ENCODE data around the gene TFDP2.
"Not testable (repeated sequence)": the region's sequence is repeated elsewhere in the genome, so short reads cannot be mapped to it uniquely, and the experiment has no call there.

The TFDP2 gene

GRCh38 chr3:142026333-142026732 lies 123.0 kb downstream of the TFDP2 start:
- in situ Hi-C loops (cut with MboI; ENCODE audit: low sequenced_read_pairs): no loop called here

- in situ Hi-C loops (cut with MboI; ENCODE audit: low sequenced_read_pairs): no loop called here
Measured at GRCh38 chr3:142022381-142022780, 127.0 kb downstream of the TFDP2 start.

DNA sequence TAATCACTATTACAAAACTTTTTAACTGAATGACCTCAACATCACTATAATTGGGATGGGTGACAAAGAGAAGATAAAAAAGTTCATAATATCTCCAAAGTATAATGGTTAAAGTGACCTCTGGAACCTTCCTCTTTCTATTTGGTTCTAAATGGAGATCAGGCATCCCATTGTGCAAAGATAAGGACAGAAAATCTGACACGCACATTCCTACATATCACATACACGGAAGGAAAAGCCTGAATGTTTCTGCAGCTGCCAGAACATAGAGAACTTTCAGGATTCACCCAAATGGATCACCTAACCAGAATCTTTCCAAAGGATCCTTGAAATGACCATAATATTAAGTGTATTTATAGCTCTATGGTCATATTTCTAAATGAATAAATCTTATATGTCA lies 128.2 kb downstream of the TFDP2 start:
- in situ Hi-C loops (cut with MboI; ENCODE audit: low sequenced_read_pairs): no loop called here

- in situ Hi-C loops (cut with MboI; ENCODE audit: low sequenced_read_pairs): no loop called here
Measured at GRCh38 chr3:142019794-142020320, 129.5 kb downstream of the TFDP2 start.

- in situ Hi-C loops (cut with MboI; ENCODE audit: low sequenced_read_pairs): no loop called here
Measured at GRCh38 chr3:142013993-142014392, 135.4 kb downstream of the TFDP2 start.

GRCh38 chr3:142013326-142013980 lies 135.9 kb downstream of the TFDP2 start:
- in situ Hi-C loops (cut with MboI; ENCODE audit: low sequenced_read_pairs): no loop called here

- in situ Hi-C loops (cut with MboI; ENCODE audit: low sequenced_read_pairs): no loop called here
Measured at GRCh38 chr3:142009029-142009428, 140.3 kb downstream of the TFDP2 start.

DNA sequence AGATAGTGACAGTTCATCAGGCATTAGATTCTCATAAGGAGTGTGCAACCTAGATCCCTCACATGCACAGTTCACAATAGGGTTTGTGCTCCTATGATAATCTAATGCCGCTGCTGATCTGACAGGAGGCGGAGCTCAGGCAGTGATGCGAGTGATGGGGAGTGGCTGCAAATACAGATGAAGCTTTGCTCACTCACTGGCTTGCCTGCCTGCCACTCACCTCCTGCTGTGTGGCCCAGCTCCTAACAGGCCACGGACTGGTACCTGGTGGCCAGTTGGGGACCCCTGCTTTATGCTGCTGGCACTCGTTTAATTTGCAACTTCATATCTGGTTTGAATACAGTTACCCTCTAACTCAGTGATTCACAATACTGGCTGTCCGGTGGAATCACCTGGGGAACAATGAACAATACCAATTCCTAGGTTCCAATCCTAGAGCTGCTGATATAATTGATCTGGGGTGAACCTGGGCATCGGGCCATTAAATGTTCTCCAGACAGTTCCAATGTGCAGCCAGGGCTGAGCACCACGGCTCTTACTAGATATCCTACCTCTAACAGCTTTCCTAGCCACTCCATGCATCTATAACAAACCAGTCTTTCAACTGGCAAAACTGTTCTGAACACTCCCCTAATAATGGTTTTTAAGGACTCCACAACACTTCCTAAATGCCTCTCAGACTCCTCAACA lies 141.5 kb downstream of the TFDP2 start:
- in situ Hi-C loops (cut with MboI; ENCODE audit: low sequenced_read_pairs): no loop called here

- in situ Hi-C loops (cut with MboI; ENCODE audit: low sequenced_read_pairs): not testable (repeated sequence)
Measured at GRCh38 chr3:142004957-142005356, 144.4 kb downstream of the TFDP2 start.

GRCh38 chr3:142004025-142004424 lies 145.3 kb downstream of the TFDP2 start:
- in situ Hi-C loops (cut with MboI; ENCODE audit: low sequenced_read_pairs): no loop called here

GRCh38 chr3:142003291-142003690 lies 146.1 kb downstream of the TFDP2 start:
- in situ Hi-C loops (cut with MboI; ENCODE audit: low sequenced_read_pairs): no loop called here

DNA sequence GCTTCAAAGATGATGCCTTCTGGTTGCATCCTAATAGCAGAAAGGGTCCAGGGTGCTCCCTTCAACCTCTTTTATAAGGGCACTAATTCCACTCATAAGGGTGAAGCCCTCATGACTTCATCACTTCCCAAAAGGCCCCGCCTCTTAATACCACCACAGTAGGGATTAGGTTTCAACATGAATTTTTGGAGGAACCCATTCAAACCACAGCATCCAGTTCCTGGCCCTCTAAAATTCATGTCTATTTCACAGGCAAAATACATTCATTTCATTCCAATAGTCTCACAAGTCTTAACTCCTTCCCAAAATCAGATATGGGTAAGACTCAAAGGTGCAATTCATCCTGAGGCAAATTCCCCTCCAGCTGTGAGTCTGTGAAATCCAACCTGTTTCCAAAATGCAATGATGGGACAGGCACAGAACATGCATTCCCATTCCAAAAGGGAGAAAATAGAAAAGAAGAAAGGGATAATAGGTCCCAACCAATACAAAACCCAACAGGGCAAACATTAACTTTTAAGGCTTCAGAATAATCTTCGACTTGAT lies 148.9 kb downstream of the TFDP2 start:
- in situ Hi-C loops (cut with MboI; ENCODE audit: low sequenced_read_pairs): no loop called here

DNA sequence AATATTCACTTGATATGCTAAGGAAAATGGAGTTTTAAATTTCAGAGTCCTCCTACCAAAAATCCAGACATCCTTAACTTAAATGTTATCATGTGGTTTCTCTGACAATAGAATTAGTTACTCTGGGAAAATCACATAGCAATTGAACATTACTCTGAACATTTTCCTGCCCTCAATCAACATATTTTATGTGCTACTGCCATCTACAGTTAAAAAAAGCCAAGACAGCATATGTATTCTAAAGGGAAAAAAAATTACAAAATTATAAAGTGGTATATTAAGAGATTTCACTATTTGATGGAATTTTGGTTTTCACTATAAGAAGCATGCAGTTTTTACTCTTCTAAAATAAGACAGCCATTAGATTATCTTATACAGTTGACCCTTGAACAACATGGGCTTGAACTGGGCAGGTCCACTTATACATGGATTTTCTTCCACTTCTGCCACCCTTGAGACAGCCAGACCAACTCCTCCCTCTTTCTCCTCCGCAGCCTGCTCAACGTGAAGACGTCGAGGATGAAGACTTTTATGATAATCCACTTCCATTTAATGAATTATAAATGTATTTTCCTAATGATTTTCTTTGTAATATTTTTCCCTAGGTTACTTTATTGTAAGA lies 150.6 kb downstream of the TFDP2 start:
- in situ Hi-C loops (cut with MboI; ENCODE audit: low sequenced_read_pairs): no loop called here

- in situ Hi-C loops (cut with MboI; ENCODE audit: low sequenced_read_pairs): no loop called here
Measured at GRCh38 chr3:141996437-141996836, 152.9 kb downstream of the TFDP2 start.

GRCh38 chr3:141994856-141995255 lies 154.5 kb downstream of the TFDP2 start:
- in situ Hi-C loops (cut with MboI; ENCODE audit: low sequenced_read_pairs): no loop called here

- in situ Hi-C loops (cut with MboI; ENCODE audit: low sequenced_read_pairs): no loop called here
Measured at GRCh38 chr3:141992512-141992911, 156.8 kb downstream of the TFDP2 start.

DNA sequence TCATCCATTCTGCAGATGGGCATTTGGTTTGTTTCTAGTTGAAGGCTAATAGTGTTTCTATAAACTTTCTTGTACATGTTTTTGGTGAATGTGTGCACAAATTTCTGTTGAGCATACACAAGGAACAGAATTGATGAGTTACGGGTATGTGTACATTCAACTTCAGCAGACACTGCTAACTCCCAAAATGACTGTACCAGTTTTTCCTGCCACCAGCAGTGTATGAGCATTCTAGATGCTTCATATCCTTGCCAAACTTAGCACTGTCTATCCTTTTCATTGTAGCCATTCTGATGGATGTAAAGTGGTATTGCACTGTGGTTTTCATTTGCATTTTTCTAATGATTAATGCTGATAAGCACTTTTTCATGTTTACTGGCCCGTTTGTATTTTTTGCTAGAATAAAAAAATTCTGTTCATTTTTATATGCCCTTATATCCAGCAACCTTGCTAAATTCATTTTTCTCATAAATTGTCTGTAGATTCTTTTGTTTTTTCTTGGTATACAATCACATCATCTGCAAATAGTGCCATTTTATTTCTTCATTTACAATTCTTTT lies 162.7 kb downstream of the TFDP2 start:
- in situ Hi-C loops (cut with MboI; ENCODE audit: low sequenced_read_pairs): no loop called here

DNA sequence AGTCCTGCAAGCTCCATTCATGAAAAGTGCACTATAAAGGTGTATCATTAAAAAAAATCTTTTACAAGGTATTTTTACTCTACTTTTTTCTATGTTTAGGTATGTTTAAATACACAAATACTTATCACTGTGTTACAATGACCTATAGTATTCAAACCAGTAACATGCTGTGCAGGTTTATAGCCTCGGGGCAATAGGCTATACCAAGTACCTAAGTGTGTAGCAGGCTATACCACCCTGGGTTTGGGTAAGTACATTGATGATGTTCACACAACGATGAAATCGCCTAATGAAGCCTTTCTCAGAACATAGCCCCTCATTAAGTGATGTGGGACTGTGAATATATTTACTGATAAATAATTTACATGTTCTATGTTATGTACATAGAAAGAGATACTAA lies 168.3 kb downstream of the TFDP2 start:
- in situ Hi-C loops (cut with MboI; ENCODE audit: low sequenced_read_pairs): no loop called here

GRCh38 chr3:141979050-141979671 lies 170.2 kb downstream of the TFDP2 start:
- in situ Hi-C loops (cut with MboI; ENCODE audit: low sequenced_read_pairs): no loop called here

DNA sequence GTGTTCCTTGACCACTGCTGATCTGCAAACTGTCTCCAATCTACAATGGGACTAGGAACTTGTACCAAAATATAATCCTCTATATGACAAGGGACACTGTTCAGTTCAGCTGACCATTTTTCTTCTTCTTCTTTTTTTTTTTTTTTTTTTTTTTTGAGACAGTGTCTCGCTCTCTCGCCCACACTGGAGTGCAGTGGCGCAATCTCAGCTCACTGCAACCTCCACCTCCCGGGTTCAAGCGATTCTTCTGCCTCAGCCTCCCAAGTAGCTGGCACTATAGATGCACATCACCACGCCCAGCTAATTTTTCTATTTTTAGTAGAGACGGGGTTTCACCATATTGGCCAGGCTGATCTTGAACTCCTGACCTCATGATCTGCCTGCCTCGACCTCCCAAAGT lies 174.6 kb downstream of the TFDP2 start:
- in situ Hi-C loops (cut with MboI; ENCODE audit: low sequenced_read_pairs): not testable (repeated sequence)

- in situ Hi-C loops (cut with MboI; ENCODE audit: low sequenced_read_pairs): no loop called here
Measured at GRCh38 chr3:141972399-141972798, 176.9 kb downstream of the TFDP2 start.
